CD4-positive, CD25-positive, alpha-beta regulatory T cell (primary cell): Measurements from ENCODE around the gene KRT6B. TPM values are rescaled to one million over a fixed set of nuclear protein-coding genes. Genes with fewer than 3 reads are reported as not detected.
"Not testable (repeated sequence)": the region's sequence is repeated elsewhere in the genome, so short reads cannot be mapped to it uniquely, and the experiment has no call there.

ENCODE experiments used
- ATAC-seq, 2 donors: fragments of 150-1000 bp; cut with Tn5 transposase; one replicate each; pipeline ENCODE4 v1.10.0; 2021; ENCODE audit warnings: low read depth in 2 of 2, moderate number of reproducible peaks in 2 of 2, moderate library complexity in 1 of 2
- DNase-seq, 3 donors: peaks; one replicate each; pipeline versions ENCODE4 v3.0.0 to v3.0.0-alpha.2; 2012 to 2022; ENCODE audit warnings: mixed read lengths in 1 of 3
- H3K27ac ChIP-seq: one replicate; pipeline ENCODE4 v1.7.0; 2013; ENCODE audit warnings: mild to moderate bottlenecking, low read length; ENCODE audit not compliant: insufficient read depth, poor library complexity, severe bottlenecking
- H3K27me3 ChIP-seq: one replicate; pipeline ENCODE4 v1.7.0; 2013; ENCODE audit warnings: low read length; ENCODE audit not compliant: control insufficient read depth, insufficient read depth
- H3K36me3 ChIP-seq: one replicate; pipeline ENCODE4 v1.7.0; 2013; ENCODE audit warnings: mild to moderate bottlenecking, low read length, moderate library complexity; ENCODE audit not compliant: control insufficient read depth, insufficient read depth
- H3K4me1 ChIP-seq: 2 replicates; pipeline ENCODE4 v1.7.0; 2013; ENCODE audit warnings: mild to moderate bottlenecking, low read length; ENCODE audit not compliant: insufficient read depth, control insufficient read depth, poor library complexity, severe bottlenecking
- H3K4me3 ChIP-seq: one replicate; pipeline ENCODE4 v1.7.0; 2013; ENCODE audit warnings: low read depth, mild to moderate bottlenecking, low read length, moderate library complexity
- H3K9me3 ChIP-seq, 2 experiments: 1 replicate in 1 of 2; 2 replicates in 1 of 2; pipeline ENCODE4 v1.7.0; 2013; ENCODE audit warnings: low read length in 2 of 2, mild to moderate bottlenecking in 1 of 2, moderate library complexity in 1 of 2; ENCODE audit not compliant: control insufficient read depth in 2 of 2
- H3K27ac Mint-ChIP-seq, 3 donors: one replicate each; pipeline ENCODE4 v1.8.0; 2020 to 2022; ENCODE audit warnings: mild to moderate bottlenecking in 3 of 3, mixed read lengths in 3 of 3, moderate library complexity in 2 of 3
- H3K27me3 Mint-ChIP-seq: one replicate; pipeline ENCODE4 v1.8.0; 2022; ENCODE audit warnings: mild to moderate bottlenecking, mixed read lengths
- H3K36me3 Mint-ChIP-seq: one replicate; pipeline ENCODE4 v1.8.0; 2020; ENCODE audit warnings: mixed read lengths
- H3K4me1 Mint-ChIP-seq, 4 donors: one replicate each; pipeline ENCODE4 v1.8.0; 2020 to 2022; ENCODE audit warnings: mixed read lengths in 4 of 4, mild to moderate bottlenecking in 1 of 4
- H3K4me3 Mint-ChIP-seq, 4 donors: one replicate each; pipeline ENCODE4 v1.8.0; 2020 to 2022; ENCODE audit warnings: mild to moderate bottlenecking in 4 of 4, mixed read lengths in 4 of 4, moderate library complexity in 3 of 4
- H3K9me3 Mint-ChIP-seq, 7 donors: one replicate each; pipeline ENCODE4 v1.8.0; 2020 to 2022; ENCODE audit warnings: mixed read lengths in 7 of 7, mild to moderate bottlenecking in 3 of 7, moderate library complexity in 2 of 7
- polyA plus RNA-seq, 4 donors: library from polyadenylated mRNA; unstranded; fragments of 300-500 nt; fragmentation: Illumina TruSeq; gene quantifications; one replicate each; pipeline ENCODE4 v1.2.3, GENCODE V29; 2021
- total RNA-seq: library from RNA; stranded (reverse); gene quantifications from one replicate; pipeline ENCODE4 v1.2.3, GENCODE V29; 2022

KRT6B gene
- total and polyA plus RNA-seq, 5 donors from 2014 or later = not detected

- Mint-ChIP-seq H3K4me1 (no peaks in the 10 kb centered on the region), H3K36me3 (no peaks in the 10 kb centered on the region), H3K27ac (no peak overlapping the region)
Measured at GRCh38 chr12:52464897-52465296, 13.0 kb upstream of the KRT6B start.

GRCh38 chr12:52461693-52462092, 9.7 kb upstream of the KRT6B start:
- no peak overlapping the region for H3K4me3 Mint-ChIP-seq
- H3K27me3 ChIP-seq = peaks cover 5% of the 10 kb centered on the region
- ATAC-seq (no peak), DNase-seq (no peak)
- H3K36me3 Mint-ChIP-seq = no peaks in the 10 kb centered on the region
- no peak overlapping the region for H3K27ac Mint-ChIP-seq
- no peaks in the 10 kb centered on the region for H3K4me1 Mint-ChIP-seq
- H3K36me3 ChIP-seq = no peaks in the 10 kb centered on the region
- H3K27me3 Mint-ChIP-seq = peaks cover 24% of the 10 kb centered on the region
- H3K9me3 ChIP-seq = no peaks in the 10 kb centered on the region
- no peak overlapping the region for H3K27ac ChIP-seq
- H3K9me3 Mint-ChIP-seq = no peaks in the 10 kb centered on the region
- H3K4me3 ChIP-seq = no peak overlapping the region
- no peaks in the 10 kb centered on the region for H3K4me1 ChIP-seq

More at GRCh38 chr12:52464897-52465296, 13.0 kb upstream of the KRT6B start:
- no peak overlapping the region for H3K4me3 ChIP-seq
- DNase-seq (no peak), ATAC-seq (no peak)
- no peaks in the 10 kb centered on the region for H3K9me3 Mint-ChIP-seq
- H3K4me1 ChIP-seq = no peaks in the 10 kb centered on the region
- no peaks in the 10 kb centered on the region for H3K9me3 ChIP-seq
- peaks cover 5% of the 10 kb centered on the region for H3K27me3 ChIP-seq
- no peak overlapping the region for H3K4me3 Mint-ChIP-seq
- no peaks in the 10 kb centered on the region for H3K36me3 ChIP-seq
- no peak overlapping the region for H3K27ac ChIP-seq
- peaks cover 21% of the 10 kb centered on the region for H3K27me3 Mint-ChIP-seq

- Mint-ChIP-seq H3K9me3 (peaks cover 0 to 1% (median 0%) of the 10 kb centered on the region in 7 donors), H3K36me3 (no peaks in the 10 kb centered on the region), H3K4me1 (no peaks in the 10 kb centered on the region), H3K27me3 (peaks cover 32% of the 10 kb centered on the region), H3K27ac (no peak overlapping the region), H3K4me3 (no peak overlapping the region)
- DNase-seq = no peak
- no peak for ATAC-seq
- Histone ChIP-seq H3K36me3 (no peaks in the 10 kb centered on the region), H3K27me3 (peaks cover 6% of the 10 kb centered on the region), H3K4me3 (no peak overlapping the region), H3K4me1 (no peaks in the 10 kb centered on the region), H3K27ac (no peak overlapping the region), H3K9me3 (no peaks in the 10 kb centered on the region)
Measured at GRCh38 chr12:52458861-52459260, 6.9 kb upstream of the KRT6B start.

DNA sequence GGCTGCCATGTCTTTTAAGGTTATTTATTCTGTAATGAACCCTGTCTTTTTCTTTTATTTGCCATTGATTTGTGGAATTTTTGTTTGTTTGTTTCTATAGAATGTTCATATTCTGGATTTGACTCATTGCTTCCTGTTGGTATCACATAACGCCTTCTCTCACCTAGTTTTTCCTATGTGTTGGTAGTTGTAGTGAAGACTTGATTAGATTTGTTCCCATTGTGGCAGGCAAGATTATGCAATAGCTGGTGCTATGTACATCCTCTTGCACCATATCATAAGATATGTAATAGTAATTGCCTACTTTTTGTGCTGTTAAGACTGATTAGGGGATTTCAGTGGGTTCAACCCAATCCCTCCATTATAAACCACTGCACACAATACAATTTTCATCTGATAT, 3.9 kb upstream of the KRT6B start:
- H3K4me1 ChIP-seq = no peaks in the 10 kb centered on the region
- no peaks in the 10 kb centered on the region for H3K36me3 ChIP-seq
- no peak overlapping the region for H3K27ac ChIP-seq
- DNase-seq = no peak
- no peak overlapping the region for H3K4me3 ChIP-seq
- Mint-ChIP-seq H3K27ac (no peak overlapping the region), H3K4me1 (no peaks in the 10 kb centered on the region), H3K4me3 (no peak overlapping the region), H3K27me3 (peaks cover 24% of the 10 kb centered on the region), H3K9me3 (peaks cover 0 to 1% (median 0%) of the 10 kb centered on the region in 7 donors), H3K36me3 (no peaks in the 10 kb centered on the region)
- peaks cover 8% of the 10 kb centered on the region for H3K27me3 ChIP-seq
- ATAC-seq = no peak
- H3K9me3 ChIP-seq = no peaks in the 10 kb centered on the region

- no peaks in the 10 kb centered on the region for H3K4me1 Mint-ChIP-seq
- no peak for ATAC-seq
- Histone ChIP-seq H3K27me3 (peaks cover 8% of the 10 kb centered on the region), H3K36me3 (no peaks in the 10 kb centered on the region), H3K4me3 (no peak overlapping the region), H3K9me3 (no peaks in the 10 kb centered on the region), H3K27ac (no peak overlapping the region), H3K4me1 (no peaks in the 10 kb centered on the region)
- DNase-seq = no peak
- H3K9me3 Mint-ChIP-seq = peaks cover 0 to 3% (median 0%) of the 10 kb centered on the region in 7 donors
- peaks cover 16% of the 10 kb centered on the region for H3K27me3 Mint-ChIP-seq
- H3K36me3 Mint-ChIP-seq = no peaks in the 10 kb centered on the region
- no peak overlapping the region for H3K27ac Mint-ChIP-seq
- H3K4me3 Mint-ChIP-seq = no peak overlapping the region
Measured at GRCh38 chr12:52454411-52455201, 2.7 kb upstream of the KRT6B start.

- no peaks in the 10 kb centered on the region for H3K36me3 ChIP-seq
- no peak overlapping the region for H3K27ac Mint-ChIP-seq
- H3K9me3 ChIP-seq = no peaks in the 10 kb centered on the region
- no peak overlapping the region for H3K4me3 ChIP-seq
- no peak for DNase-seq
- no peaks in the 10 kb centered on the region for H3K36me3 Mint-ChIP-seq
- H3K4me1 Mint-ChIP-seq = no peaks in the 10 kb centered on the region
- H3K4me1 ChIP-seq = no peaks in the 10 kb centered on the region
- H3K27me3 ChIP-seq = peaks cover 1% of the 10 kb centered on the region
- no peak overlapping the region for H3K4me3 Mint-ChIP-seq
- peaks cover 0 to 8% (median 0%) of the 10 kb centered on the region in 7 donors for H3K9me3 Mint-ChIP-seq
- peaks cover 5% of the 10 kb centered on the region for H3K27me3 Mint-ChIP-seq
- no peak for ATAC-seq
- no peak overlapping the region for H3K27ac ChIP-seq
Measured at GRCh38 chr12:52448228-52448627, 3.7 kb downstream of the KRT6B start.

DNA sequence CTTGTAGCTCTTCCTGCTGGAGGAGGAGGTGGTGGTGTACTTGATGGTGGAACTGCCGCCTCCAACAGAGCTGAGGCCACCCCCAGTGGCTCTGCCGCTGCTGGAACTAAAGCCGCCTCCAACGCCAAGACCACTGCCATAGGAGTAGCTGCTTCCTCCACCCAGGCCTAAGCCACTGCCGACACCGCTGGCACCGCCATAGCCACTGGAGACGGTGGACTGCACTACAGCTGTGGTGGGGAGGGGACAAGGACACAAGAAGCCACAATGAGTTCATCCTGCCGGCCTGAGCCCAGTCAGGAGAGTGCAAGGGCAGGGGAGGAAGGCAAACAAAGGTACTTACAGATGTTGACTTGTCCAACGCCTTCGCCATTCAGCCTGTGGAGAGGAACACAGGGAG, 4.8 kb downstream of the KRT6B start:
- not testable (repeated sequence) for DNase-seq, H3K4me3 ChIP-seq, H3K27ac ChIP-seq, H3K36me3 ChIP-seq, H3K9me3 ChIP-seq, H3K36me3 Mint-ChIP-seq, H3K27ac Mint-ChIP-seq, H3K4me1 ChIP-seq, H3K9me3 Mint-ChIP-seq, H3K27me3 Mint-ChIP-seq, H3K27me3 ChIP-seq, ATAC-seq, H3K4me1 Mint-ChIP-seq, H3K4me3 Mint-ChIP-seq

DNA sequence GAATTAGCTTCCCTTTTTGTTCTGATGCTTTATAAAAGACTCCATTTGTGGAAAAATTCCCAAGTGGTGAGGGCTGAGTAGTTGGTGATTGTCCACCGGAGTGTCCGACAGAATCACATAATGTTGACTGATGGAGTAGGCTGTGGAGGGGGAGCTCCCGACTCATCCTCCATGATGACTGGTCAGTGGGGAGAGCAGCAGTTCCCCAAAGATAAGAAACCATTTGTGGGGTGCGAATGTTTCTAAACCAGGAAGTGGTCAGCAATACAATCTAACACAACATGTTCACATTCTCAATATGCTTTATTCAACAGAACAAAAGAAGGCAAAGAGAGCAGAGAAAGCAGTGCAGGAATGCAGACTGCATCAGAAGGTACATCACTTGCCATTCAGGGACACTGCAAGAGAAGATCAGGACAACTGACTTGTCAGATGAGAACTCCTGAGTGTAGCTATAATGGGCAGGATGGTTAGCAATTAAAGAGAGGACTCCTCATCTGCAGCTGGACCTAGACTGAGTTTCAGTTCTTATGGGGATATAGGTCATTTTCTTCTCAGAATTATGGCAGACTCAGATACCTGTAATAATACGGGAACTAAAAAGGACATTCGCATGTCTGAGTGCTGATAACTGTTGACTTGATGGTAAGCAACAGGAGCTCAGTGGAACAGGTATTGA, 5.4 kb downstream of the KRT6B start:
- ATAC-seq = no peak
- H3K27me3 Mint-ChIP-seq = peaks cover 11% of the 10 kb centered on the region

More for the DNA sequence above, 5.4 kb downstream of the KRT6B start:
- Histone ChIP-seq H3K36me3 (no peaks in the 10 kb centered on the region), H3K27me3 (peaks cover 3% of the 10 kb centered on the region), H3K4me1 (no peaks in the 10 kb centered on the region), H3K27ac (no peak overlapping the region), H3K9me3 (no peaks in the 10 kb centered on the region), H3K4me3 (no peak overlapping the region)
- no peaks in the 10 kb centered on the region for H3K36me3 Mint-ChIP-seq
- H3K4me1 Mint-ChIP-seq = no peaks in the 10 kb centered on the region
- H3K9me3 Mint-ChIP-seq = peaks cover 0 to 10% (median 0%) of the 10 kb centered on the region in 7 donors
- DNase-seq = no peak
- H3K4me3 Mint-ChIP-seq = no peak overlapping the region
- no peak overlapping the region for H3K27ac Mint-ChIP-seq
